Activated CD4-positive, alpha-beta T cell treated with anti-CD3 and anti-CD28 coated beads for 1 hour (primary cell): ENCODE data around the gene TMEM239.
"Not testable (repeated sequence)": the region's sequence is repeated elsewhere in the genome, so short reads cannot be mapped to it uniquely, and the experiment has no call there.

ENCODE experiments used
- DNase-seq: peaks from one replicate; pipeline ENCODE4 v3.0.0-alpha.2; 2020

The TMEM239 gene

DNA sequence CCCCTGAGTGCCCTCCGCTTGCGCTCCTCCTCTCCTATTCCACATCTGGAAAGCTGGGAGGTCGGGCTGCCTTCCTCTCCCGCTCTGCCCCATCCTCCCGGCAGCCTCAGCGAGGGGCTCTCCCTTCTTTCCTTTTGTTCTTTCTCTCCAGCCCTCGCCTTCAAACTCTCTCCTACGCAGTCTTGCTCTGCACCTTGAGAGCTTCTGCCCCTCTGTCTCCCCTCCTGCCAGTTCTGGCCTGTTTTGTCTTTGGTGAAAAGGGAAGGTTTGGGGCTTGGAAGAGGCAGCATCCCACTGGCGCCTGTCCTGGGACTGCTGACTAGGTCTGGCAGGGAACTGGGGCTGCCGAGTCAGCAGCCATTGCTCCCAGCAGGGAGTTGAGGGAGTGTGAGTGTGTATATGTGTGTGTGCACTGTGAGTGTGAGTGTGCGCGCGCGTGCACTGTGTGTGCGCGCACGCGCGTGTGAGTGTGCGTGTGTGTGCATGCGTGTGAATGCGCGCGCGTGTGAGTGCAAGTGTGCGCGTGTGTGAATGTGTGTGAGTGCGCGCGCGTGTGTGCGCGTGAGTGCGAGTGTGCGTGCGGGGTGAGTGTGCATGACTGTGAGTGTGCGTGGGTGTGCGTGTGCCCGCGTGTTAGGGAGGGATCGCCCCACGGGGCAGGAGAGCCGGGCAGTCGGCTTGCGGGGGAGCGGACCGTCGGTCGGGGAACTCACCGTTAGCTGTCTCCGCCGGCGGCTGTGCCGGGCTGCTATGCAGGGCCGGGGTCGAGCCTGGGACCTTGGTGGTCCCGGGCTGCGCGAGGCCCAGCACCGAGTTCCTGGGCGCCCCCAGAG lies 16.3 kb upstream of the TMEM239 start:
- no peak for DNase-seq

DNA sequence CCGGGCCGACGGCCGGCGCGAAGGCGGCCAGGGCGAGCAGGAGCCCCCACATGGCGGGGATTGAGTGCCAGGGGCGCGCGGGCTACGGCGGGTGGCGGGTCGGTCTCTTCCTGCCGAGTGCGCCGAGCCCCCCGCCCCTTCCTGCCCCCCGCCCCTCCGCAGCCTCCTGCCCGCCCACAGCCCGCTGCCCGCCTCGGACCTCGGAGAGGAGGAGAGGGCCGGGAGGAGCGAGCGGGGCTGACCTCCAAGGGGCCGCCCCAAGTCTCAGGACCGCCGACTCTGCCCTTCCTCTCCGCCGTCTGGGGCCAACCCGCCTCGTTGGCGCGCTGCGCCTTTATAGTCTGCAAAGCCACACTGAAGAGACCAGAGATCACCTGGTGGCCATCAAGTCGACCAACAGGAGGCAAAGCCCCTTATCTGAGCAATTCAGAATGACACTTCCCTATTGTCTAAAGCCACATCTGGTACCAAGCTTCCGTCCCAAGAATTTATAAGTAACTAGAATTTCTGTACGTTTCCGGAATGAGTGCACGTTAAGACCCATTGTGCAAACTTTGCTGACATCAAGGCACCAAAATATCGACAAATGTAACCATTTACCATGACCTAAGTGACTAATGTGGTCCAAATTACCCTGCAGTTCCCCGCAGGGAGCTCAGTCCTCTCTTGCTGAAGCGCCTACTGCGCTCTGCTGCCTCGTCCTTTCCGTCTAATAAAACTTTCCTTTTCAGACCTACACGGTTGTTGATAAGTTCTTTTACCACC lies 15.5 kb upstream of the TMEM239 start, which contains the start of gene CPXM1:
TSS of gene CPXM1 (minus strand) at position 107 of the 765 bp plus-strand sequence. CDS start at position 52, 55 bp downstream.
- DNase-seq = no peak

DNA sequence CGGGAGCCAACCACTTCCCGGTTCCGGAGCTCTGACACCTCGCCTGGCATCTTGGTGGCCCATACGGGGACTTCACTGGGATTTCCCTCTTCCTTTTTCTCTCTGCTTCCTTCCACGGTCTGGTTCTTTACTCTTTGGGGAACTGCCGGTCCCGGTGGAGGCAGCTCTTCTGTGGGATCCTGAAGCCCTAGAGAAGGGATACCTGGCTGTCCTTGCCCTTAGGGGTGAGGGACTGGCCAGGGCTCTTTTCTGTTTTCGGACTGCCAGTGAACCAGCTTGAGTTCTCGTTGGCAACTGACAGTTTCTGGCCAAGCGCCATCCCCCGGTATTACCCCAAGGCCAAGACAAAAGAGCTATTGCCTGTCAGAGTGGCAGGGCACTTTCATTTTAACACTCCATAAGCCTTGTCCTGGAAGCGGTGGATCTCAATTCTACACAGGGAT lies 14.9 kb upstream of the TMEM239 start:
- no peak for DNase-seq

DNA sequence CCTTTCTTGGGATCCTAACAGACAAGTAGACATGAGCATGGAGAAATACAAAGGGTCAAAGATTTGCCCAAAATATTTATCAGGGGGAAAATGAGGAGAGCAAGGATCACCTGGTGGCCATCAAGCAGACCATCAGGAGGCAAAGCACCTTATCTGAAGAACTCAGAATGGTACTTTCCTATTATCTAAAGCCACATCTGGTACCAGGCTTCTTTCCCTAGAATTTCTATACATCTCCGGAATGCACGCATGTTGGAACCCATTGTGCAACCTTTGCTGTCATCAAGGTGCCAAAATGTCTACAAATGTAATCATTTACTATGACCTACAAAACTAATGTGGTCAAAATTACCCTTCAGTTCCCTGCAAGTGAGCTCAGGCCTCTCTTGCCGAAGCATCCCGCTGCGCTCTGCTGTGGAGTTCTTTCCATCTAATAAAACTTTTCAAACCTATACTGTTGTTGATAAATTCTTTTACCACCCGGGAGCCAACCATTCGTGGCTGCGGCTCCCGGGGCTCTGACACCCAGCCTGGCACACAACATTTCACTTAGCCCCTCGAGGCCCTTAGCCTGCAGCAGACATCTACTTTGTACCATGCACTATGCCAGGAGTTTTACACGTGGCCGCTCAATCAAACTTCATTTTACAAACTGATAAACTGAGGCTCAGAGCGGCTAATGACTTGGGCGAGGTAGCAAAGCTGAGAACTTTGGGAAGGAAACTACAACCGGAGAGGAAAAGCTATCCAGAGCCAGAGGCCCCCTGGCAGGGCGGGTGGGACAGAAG lies 11.9 kb upstream of the TMEM239 start:
- DNase-seq = no peak

GRCh38 chr20:2804852-2805688 lies 11.1 kb upstream of the TMEM239 start:
- DNase-seq = no peak

GRCh38 chr20:2805689-2806350 lies 10.3 kb upstream of the TMEM239 start:
- DNase-seq = no peak

DNA sequence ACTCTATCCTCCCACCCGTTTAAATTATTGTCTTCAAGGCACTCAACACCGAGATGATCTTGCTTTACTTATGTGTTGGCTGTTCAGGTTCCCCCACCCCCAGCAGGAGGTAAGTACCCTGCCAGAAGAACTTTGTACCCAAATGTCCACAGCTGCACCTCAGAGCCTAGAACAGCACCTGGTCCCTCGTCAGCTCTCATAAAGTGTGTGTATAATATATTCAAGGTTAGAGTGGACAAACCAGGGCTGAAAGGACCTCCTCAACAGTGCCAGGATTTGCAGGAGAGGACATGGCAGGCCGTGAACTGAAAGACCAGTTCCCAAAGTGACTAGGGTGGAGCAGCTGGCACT lies 9.8 kb upstream of the TMEM239 start:
- DNase-seq = no peak

GRCh38 chr20:2807019-2807418 lies 9.1 kb upstream of the TMEM239 start:
- no peak for DNase-seq

GRCh38 chr20:2807929-2808328 lies 8.2 kb upstream of the TMEM239 start:
- not testable (repeated sequence) for DNase-seq

- no peak for DNase-seq
Measured at GRCh38 chr20:2809690-2810089, 6.5 kb upstream of the TMEM239 start.

GRCh38 chr20:2812189-2812588 lies 4.0 kb upstream of the TMEM239 start:
- DNase-seq = no peak

- no peak for DNase-seq
Measured at GRCh38 chr20:2814076-2814475, 2.1 kb upstream of the TMEM239 start.

GRCh38 chr20:2814587-2815051 lies 1.5 kb upstream of the TMEM239 start, which contains the start of gene C20orf141:
Gene C20orf141, plus strand, starts transcription at chr20:2814987. Its CDS starts 198 bp downstream, at chr20:2815185.
- no peak for DNase-seq

- no peak for DNase-seq
Measured at GRCh38 chr20:2815242-2815900, 793 bp upstream of the TMEM239 start.

DNA sequence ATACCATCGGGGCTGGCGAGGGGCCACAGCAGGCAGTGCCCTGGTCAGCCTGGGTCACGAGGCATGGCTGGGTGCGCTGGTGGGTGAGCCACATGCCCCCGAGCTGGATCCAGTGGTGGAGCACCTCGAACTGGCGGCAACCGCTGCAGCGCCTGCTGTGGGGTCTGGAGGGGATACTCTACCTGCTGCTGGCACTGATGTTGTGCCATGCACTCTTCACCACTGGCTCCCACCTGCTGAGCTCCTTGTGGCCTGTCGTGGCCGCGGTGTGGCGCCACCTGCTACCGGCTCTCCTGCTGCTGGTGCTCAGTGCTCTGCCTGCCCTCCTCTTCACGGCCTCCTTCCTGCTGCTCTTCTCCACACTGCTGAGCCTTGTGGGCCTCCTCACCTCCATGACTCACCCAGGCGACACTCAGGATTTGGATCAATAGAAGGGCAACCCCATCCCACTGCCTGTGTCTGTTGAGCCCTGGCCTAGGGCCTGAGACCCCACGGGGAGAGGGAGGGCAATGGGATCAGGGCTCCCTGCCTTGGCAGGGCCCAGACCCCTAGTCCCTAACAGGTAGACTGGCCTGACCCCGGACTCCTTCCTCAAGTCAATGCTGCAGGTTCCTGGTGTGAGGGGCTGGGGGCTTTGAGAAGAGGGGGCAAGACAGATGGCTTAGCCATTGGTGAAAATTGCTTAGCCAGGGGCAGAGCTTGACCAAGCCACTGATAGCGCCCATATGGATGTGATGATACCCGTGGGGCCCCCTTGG lies 598 bp downstream of the TMEM239 start:
- DNase-seq = no peak

DNA sequence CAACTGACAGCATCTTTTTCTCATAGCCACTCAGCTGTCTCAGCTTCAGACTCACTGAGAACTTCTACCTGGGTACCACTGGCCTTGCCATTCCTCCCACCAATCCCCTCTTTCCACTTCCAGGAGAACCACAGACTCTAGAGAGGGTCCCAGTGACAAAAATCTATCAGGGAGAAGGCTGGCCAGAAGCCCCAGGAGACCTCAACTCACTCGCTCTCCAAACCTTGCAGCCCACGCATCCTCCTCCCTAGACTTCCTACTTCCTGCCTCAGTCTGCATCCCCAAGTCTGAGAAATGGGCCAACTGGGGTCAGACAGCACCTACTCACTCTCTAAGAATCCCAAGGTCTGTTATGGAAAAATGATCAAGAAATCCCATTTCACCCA lies 1.2 kb downstream of the TMEM239 start:
- no peak for DNase-seq

DNA sequence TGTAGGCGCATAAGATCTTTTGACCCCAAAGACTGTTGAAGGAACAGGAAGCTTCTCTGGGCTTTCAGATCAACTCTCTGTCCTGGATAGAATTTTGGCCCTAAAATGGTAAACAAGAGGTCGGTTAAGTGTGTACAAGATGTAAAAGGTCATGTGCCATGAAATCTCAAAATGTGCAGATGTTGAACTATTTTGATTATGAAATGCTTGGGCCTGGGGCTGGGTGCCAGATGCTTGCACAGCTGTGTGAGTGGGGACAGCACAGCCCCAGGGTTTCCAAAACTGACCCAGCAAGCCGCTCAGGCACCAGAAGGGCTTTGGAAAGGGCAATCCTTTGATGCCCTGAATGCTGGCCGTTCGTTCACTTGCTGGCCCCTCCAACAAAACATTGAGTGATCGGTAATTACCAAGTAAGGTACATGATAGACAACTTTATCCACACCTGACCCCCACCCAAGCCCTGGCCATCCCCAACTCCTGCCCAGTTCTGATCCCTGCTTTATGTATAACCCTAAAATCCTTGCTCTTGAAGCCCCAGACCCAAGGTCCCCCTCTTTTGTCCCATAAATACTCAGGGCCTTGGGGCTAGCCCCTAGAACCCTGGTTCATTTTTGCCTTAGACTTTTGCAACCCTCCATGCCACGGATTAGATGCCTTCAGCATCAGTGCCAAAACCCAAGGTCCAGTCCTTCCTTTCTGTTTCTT lies 1.9 kb downstream of the TMEM239 start:
- no peak for DNase-seq

DNA sequence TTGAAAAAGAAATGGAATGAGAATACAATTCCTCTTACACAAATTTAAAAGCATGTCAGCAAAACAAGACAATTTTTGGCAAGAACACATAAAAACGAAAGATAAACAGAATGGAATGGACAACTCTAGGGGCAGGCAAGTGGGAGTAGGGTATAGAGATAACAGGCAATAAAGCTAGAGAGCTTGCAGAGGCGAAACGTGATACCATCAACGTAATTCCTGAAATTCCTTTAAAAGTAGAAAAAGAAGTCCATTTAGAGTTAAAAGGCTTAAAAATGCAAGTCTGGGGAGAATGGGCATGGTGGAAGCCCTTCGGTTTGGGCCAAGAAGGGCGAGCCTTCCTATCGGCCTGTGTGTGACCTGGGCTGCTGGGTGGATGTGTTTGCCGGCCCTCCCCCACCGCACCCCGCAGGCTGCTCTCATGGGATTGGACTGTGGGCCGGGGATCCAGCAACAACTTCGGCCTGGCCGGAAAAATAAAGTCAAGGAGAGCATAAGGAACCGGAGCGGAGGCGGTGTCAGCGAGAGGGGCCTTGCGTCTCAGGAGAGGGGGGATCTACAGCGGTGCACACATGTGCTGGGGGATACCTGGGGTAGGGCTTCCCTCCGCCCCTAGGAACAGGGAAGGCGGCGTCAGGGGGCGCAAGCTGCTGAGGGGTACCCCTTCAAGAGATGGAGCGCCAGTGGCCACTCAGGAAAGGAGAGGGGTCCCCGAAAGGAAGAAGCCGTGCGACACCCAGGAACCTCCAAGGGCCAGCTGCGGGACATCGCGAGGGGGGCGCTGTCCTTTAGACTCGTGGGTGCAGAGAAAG lies 4.1 kb downstream of the TMEM239 start:
- no peak for DNase-seq
